Breast epithelium (tissue), 3 donors: ENCODE data around the gene DPP7.

Experiments
- POLR2A ChIP-seq: fragments of 450-650 bp; IDR thresholded peaks from one replicate; pipeline ENCODE4 v1.6.1; 2016; ENCODE audit warnings: antibody characterized with exemption, mild to moderate bottlenecking, moderate library complexity
- POLR2AphosphoS5 ChIP-seq, 3 donors: sonication (generic); formaldehyde crosslinking; IDR thresholded peaks; one replicate each; pipeline ENCODE4 v1.6.1; 2017; ENCODE audit warnings: antibody characterized with exemption in 3 of 3
- TF ChIP-seq, protein P1 (sequence below), 3 donors: fragments of 450-650 bp; IDR thresholded peaks; one replicate each; pipeline ENCODE4 v1.5.1; 2016 to 2017; ENCODE audit warnings: antibody characterized with exemption in 3 of 3, mild to moderate bottlenecking in 3 of 3, moderate library complexity in 3 of 3

DNA sequence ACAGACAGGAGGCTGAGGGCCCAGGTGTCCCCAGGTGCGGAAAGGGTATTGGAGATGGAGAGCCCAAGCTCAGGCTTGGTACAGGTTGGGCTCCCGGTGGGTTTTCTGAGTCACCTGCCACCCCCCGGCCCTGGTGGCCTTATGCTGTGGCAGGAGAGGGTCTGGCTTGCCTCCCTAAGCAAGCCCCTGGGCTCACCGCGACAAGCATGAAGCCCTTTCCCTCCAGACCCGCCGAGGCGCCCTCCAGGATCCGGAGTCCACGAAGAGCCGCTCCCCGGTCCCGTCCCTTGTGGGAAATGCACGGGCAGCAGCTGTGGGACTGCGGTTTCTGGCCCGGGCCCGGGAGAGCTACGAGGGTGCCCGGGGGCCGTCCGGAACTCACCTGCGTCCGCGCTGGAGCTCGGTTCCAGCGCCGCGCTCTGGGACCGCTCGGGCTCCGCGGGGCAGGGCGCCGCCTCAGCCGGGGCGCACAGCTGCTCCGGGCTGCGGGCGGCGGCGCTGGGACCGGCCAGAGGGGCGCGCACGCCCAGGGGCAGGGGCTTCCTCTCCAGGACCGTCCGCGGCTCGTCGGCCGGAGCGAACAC, 44.9 kb downstream of the DPP7 start:
- TF ChIP-seq, protein P1, sequence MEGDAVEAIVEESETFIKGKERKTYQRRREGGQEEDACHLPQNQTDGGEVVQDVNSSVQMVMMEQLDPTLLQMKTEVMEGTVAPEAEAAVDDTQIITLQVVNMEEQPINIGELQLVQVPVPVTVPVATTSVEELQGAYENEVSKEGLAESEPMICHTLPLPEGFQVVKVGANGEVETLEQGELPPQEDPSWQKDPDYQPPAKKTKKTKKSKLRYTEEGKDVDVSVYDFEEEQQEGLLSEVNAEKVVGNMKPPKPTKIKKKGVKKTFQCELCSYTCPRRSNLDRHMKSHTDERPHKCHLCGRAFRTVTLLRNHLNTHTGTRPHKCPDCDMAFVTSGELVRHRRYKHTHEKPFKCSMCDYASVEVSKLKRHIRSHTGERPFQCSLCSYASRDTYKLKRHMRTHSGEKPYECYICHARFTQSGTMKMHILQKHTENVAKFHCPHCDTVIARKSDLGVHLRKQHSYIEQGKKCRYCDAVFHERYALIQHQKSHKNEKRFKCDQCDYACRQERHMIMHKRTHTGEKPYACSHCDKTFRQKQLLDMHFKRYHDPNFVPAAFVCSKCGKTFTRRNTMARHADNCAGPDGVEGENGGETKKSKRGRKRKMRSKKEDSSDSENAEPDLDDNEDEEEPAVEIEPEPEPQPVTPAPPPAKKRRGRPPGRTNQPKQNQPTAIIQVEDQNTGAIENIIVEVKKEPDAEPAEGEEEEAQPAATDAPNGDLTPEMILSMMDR (IDR thresholded peaks at IDR 0.05): no peak
- TF ChIP-seq POLR2AphosphoS5 (IDR thresholded peaks at IDR 0.05) (no peak), POLR2A (no peak)
